GM18951 (cell line): ENCODE data around the gene PPFIA2.

Experiments
- POLR2A ChIP-seq: IDR thresholded peaks from 4 replicates; pipeline ENCODE4 v1.6.1; 2011; ENCODE audit warnings: mild to moderate bottlenecking; ENCODE audit not compliant: insufficient read length, insufficient read depth; ENCODE audit errors: extremely low read depth
- in situ Hi-C: fragments of 300-500 bp; cut with MboI; formaldehyde crosslinking; loops from one replicate; pipeline ENCODE4 v1.12.0; 2022; ENCODE audit warnings: low sequenced_read_pairs, mixed read lengths, inconsistent platforms; ENCODE audit not compliant: unreplicated experiment

PPFIA2 gene

GRCh38 chr12:81263072-81263471 lies 496.1 kb downstream of the PPFIA2 start:
- TF ChIP-seq POLR2A: no peak
- in situ Hi-C loops: no loop called here

- in situ Hi-C loops: no loop called here
- TF ChIP-seq POLR2A: no peak
Measured at GRCh38 chr12:81261508-81262207, 497.5 kb downstream of the PPFIA2 start.

- in situ Hi-C loops: no loop called here
- no peak for TF ChIP-seq POLR2A
Measured at GRCh38 chr12:81259360-81259759, 499.8 kb downstream of the PPFIA2 start.

GRCh38 chr12:81257947-81258551 lies 501.1 kb downstream of the PPFIA2 start:
- in situ Hi-C loops: no loop called here
- TF ChIP-seq POLR2A: no peak

GRCh38 chr12:81255947-81256346 lies 503.2 kb downstream of the PPFIA2 start:
- in situ Hi-C loops: no loop called here
- no peak for TF ChIP-seq POLR2A

- TF ChIP-seq POLR2A: no peak
- in situ Hi-C loops: no loop called here
Measured at GRCh38 chr12:81255456-81255855, 503.7 kb downstream of the PPFIA2 start.

GRCh38 chr12:81253360-81253759 lies 505.8 kb downstream of the PPFIA2 start:
- in situ Hi-C loops: no loop called here
- no peak for TF ChIP-seq POLR2A

- TF ChIP-seq POLR2A: no peak
- in situ Hi-C loops: no loop called here
Measured at GRCh38 chr12:81252228-81252627, 506.9 kb downstream of the PPFIA2 start.

GRCh38 chr12:81249976-81250375 lies 509.2 kb downstream of the PPFIA2 start:
- TF ChIP-seq POLR2A: no peak
- in situ Hi-C loops: no loop called here

- no peak for TF ChIP-seq POLR2A
- in situ Hi-C loops: no loop called here
Measured at GRCh38 chr12:81245907-81246570, 513.1 kb downstream of the PPFIA2 start.

GRCh38 chr12:81245458-81245857 lies 513.7 kb downstream of the PPFIA2 start:
- in situ Hi-C loops: no loop called here
- TF ChIP-seq POLR2A: no peak

- in situ Hi-C loops: no loop called here
- TF ChIP-seq POLR2A: no peak
Measured at GRCh38 chr12:81231574-81232368, 527.4 kb downstream of the PPFIA2 start.

GRCh38 chr12:81229759-81230158 lies 529.4 kb downstream of the PPFIA2 start:
- TF ChIP-seq POLR2A: no peak

More at GRCh38 chr12:81229759-81230158, 529.4 kb downstream of the PPFIA2 start:
- in situ Hi-C loops: no loop called here
